SK-N-SH (cell line): Measurements from ENCODE around the gene BMP2K. TPM values are rescaled to one million over a fixed set of nuclear protein-coding genes. Genes with fewer than 3 reads are reported as not detected.
A peak's percentile ranks its signal among the peaks of the same experiment; 100 is the strongest.

Source experiments
- CTCF ChIA-PET: fragments of 300-600, 350-600 bp; formaldehyde crosslinking; extraction: SDS; loops from one replicate; lab custom pipeline; 2021; lab: Yijun Ruan, JAX
- POLR2A ChIA-PET: fragments of 350-600 bp; sonication (Branson Sonifier 250); formaldehyde crosslinking; extraction: SDS; loops from one replicate; lab custom pipeline; 2020; ENCODE audit warnings: antibody characterized with exemption, inconsistent platforms; lab: Yijun Ruan, JAX
- DNase-seq: peaks from one replicate; pipeline ENCODE4 v3.0.0; 2012
- H2AFZ ChIP-seq: fragments of 200-600 bp; sonication (generic); 2 replicates; pipeline ENCODE4 v1.8.1; 2016; ENCODE audit warnings: antibody characterized with exemption, mild to moderate bottlenecking, low read depth
- H3F3A ChIP-seq: fragments of 200-600 bp; sonication (generic); replicated peaks from 2 replicates; pipeline ENCODE3; 2016; ENCODE audit warnings: antibody characterized with exemption, mild to moderate bottlenecking; ENCODE audit not compliant: insufficient read depth
- H3K27ac ChIP-seq, 2 experiments: fragments of 200-500 bp in 1 of 2; fragments of 200-600 bp in 1 of 2; sonication (Bioruptor generic) in 1 of 2; sonication (generic), shearing (Covaris generic) in 1 of 2; 2 replicates each; pipeline versions ENCODE4 v1.5.1 to v1.6.1; 2014 to 2016; ENCODE audit warnings: low read depth in 2 of 2, inconsistent platforms in 1 of 2, low read length in 1 of 2, mild to moderate bottlenecking in 1 of 2, mixed read lengths in 1 of 2
- H3K27me3 ChIP-seq: fragments of 200-600 bp; sonication (generic), shearing (Covaris generic); 2 replicates; pipeline ENCODE4 v1.6.1; 2016; ENCODE audit warnings: mixed run types; ENCODE audit not compliant: insufficient read depth
- H3K36me3 ChIP-seq, 2 experiments: fragments of 200-500 bp in 1 of 2; fragments of 200-600 bp in 1 of 2; sonication (Bioruptor generic) in 1 of 2; sonication (generic) in 1 of 2; replicated peaks in 1 of 2; 2 replicates each; pipeline versions ENCODE3 to v1.5.1; 2014 to 2016; ENCODE audit warnings: low read length in 1 of 2, mild to moderate bottlenecking in 1 of 2; ENCODE audit not compliant: insufficient read depth in 2 of 2, control insufficient read depth in 1 of 2
- H3K4me1 ChIP-seq, 2 experiments: fragments of 200-500 bp in 1 of 2; fragments of 200-600 bp in 1 of 2; sonication (Bioruptor generic) in 1 of 2; sonication (generic), shearing (Covaris generic) in 1 of 2; 2 replicates each; pipeline versions ENCODE4 v1.5.1 to v1.6.1; 2014 to 2016; ENCODE audit warnings: low read depth in 1 of 2, low read length in 1 of 2, mixed run types in 1 of 2; ENCODE audit not compliant: insufficient read depth in 2 of 2, control insufficient read depth in 1 of 2
- H3K4me2 ChIP-seq: fragments of 200-600 bp; sonication (generic), shearing (Covaris generic); 2 replicates; pipeline ENCODE4 v1.6.1; 2017; ENCODE audit warnings: mixed run types
- H3K4me3 ChIP-seq, 2 experiments: fragments of 200-500 bp in 1 of 2; fragments of 200-600 bp in 1 of 2; sonication (Bioruptor generic) in 1 of 2; sonication (generic), shearing (Covaris generic) in 1 of 2; 2 replicates each; pipeline versions ENCODE4 v1.5.1 to v1.8.1; 2014 to 2016; ENCODE audit warnings: low read depth in 2 of 2, inconsistent platforms in 1 of 2, low read length in 1 of 2, mild to moderate bottlenecking in 1 of 2, mixed read lengths in 1 of 2, moderate library complexity in 1 of 2
- H3K79me2 ChIP-seq: fragments of 200-600 bp; sonication (generic); 2 replicates; pipeline ENCODE4 v1.8.1; 2017; ENCODE audit warnings: mild to moderate bottlenecking; ENCODE audit not compliant: insufficient read depth
- H3K9ac ChIP-seq: fragments of 200-600 bp; sonication (generic); 2 replicates; pipeline ENCODE4 v1.6.1; 2017; ENCODE audit warnings: mixed run types
- H3K9me2 ChIP-seq: fragments of 200-600 bp; sonication (generic); 2 replicates; pipeline ENCODE4 v1.6.1; 2017; ENCODE audit warnings: mixed run types
- H3K9me3 ChIP-seq: fragments of 200-600 bp; sonication (generic); 2 replicates; pipeline ENCODE4 v1.6.1; 2017; ENCODE audit warnings: mixed run types, mild to moderate bottlenecking, moderate library complexity
- H4K20me1 ChIP-seq: fragments of 200-600 bp; sonication (generic); 2 replicates; pipeline ENCODE4 v1.6.1; 2017; ENCODE audit warnings: mild to moderate bottlenecking, mixed run types; ENCODE audit not compliant: insufficient read depth
- ELF1 ChIP-seq: IDR thresholded peaks from 2 replicates; pipeline ENCODE4 v1.4.0; 2012
- EZH2phosphoT487 ChIP-seq: fragments of 200-600 bp; sonication (generic); IDR thresholded peaks from 2 replicates; pipeline ENCODE4 v1.6.1; 2017; ENCODE audit warnings: low read depth, mixed run types, mild to moderate bottlenecking, antibody characterized with exemption, moderate library complexity, borderline replicate concordance
- FOSL2 ChIP-seq: IDR thresholded peaks from 2 replicates; pipeline ENCODE4 v1.4.0; 2012; ENCODE audit warnings: low read depth, mild to moderate bottlenecking, moderate library complexity, borderline replicate concordance
- GABPA ChIP-seq: IDR thresholded peaks from 2 replicates; pipeline ENCODE4 v1.4.0; 2012; ENCODE audit warnings: low read depth, mild to moderate bottlenecking
- JUND ChIP-seq: IDR thresholded peaks from 2 replicates; pipeline ENCODE4 v1.4.0; 2012
- RCOR1 ChIP-seq: fragments of 150-350 bp; IDR thresholded peaks from 2 replicates; pipeline ENCODE4 v1.6.1; 2017; ENCODE audit warnings: antibody characterized with exemption, low read length
- SIN3A ChIP-seq: IDR thresholded peaks from 2 replicates; pipeline ENCODE4 v1.6.1; 2012; ENCODE audit warnings: low read depth, mild to moderate bottlenecking, low read length, moderate library complexity, borderline replicate concordance
- SMC3 ChIP-seq: IDR thresholded peaks from 2 replicates; pipeline ENCODE4 v1.6.1; 2012; ENCODE audit warnings: low read depth, low read length, improper control_type of control experiment
- USF2 ChIP-seq: fragments of 150-350 bp; IDR thresholded peaks from 2 replicates; pipeline ENCODE4 v1.6.1; 2017; ENCODE audit warnings: antibody characterized with exemption, low read length, low read depth, borderline replicate concordance
- ZBTB33 ChIP-seq: IDR thresholded peaks from 2 replicates; pipeline ENCODE4 v1.4.0; 2012; ENCODE audit warnings: low read depth, borderline replicate concordance
- WGBS: methylation state at CpG from one replicate; pipeline ENCODE4 v1.1.6; 2017; ENCODE audit warnings: low lambda C conversion rate; 5-methylcytosine and 5-hydroxymethylcytosine counted together
- polyA plus RNA-seq, 3 experiments: library from polyadenylated mRNA; depleted of rRNA; stranded (reverse); fragments of >200 nt; gene quantifications; 2 replicates each; pipeline ENCODE4 v1.2.3, GENCODE V29; 2012

Gene BMP2K
- polyA plus RNA-seq, 1 of the 3 experiments (the other 2 are of a cell fraction): 7.2 TPM

GRCh38 chr4:78824001-78824400 is 47.9 kb downstream of the BMP2K start:
- no peak overlapping the region for H3K4me2 ChIP-seq
- TF ChIP-seq USF2 (no peak), RCOR1 (no peak), SIN3A (no peak), JUND (no peak), SMC3 (no peak), ELF1 (no peak), EZH2phosphoT487 (no peak), FOSL2 (no peak), GABPA (no peak)
- TF ChIP-seq, all 33 proteins: peak for 0
- no peaks in the 10 kb centered on the region for H3K9me3 ChIP-seq
- no peaks in the 10 kb centered on the region for H4K20me1 ChIP-seq
- H3K4me3 ChIP-seq: no peak overlapping the region
- H3K9me2 ChIP-seq: no peaks in the 10 kb centered on the region
- H3F3A ChIP-seq: peaks cover 5% of the 10 kb centered on the region
- peaks cover 19 to 20% of the 10 kb centered on the region in 2 experiments for H3K36me3 ChIP-seq
- H3K27ac ChIP-seq: 0 out of 4 replicates have a peak overlapping the region, but pooled peaks of 1 of the 2 experiments have one; percentile 16
- DNase-seq: no peak
- no peak overlapping the region for H3K9ac ChIP-seq
- no peaks in the 10 kb centered on the region; a peak in 1 of 4 replicates for H3K4me1 ChIP-seq
- H3K27me3 ChIP-seq: no peaks in the 10 kb centered on the region
- WGBS: 90% methylated on average over 1 of the region's 1 CpG
- no peak overlapping the region for H2AFZ ChIP-seq
- ChIA-PET CTCF (no interaction called here), POLR2A (no interaction called here)
- H3K79me2 ChIP-seq: peaks cover 60% of the 10 kb centered on the region

- POLR2A ChIA-PET: no interaction called here
- Histone ChIP-seq H3K36me3 (peaks cover 28 to 29% of the 10 kb centered on the region in 2 experiments), H3F3A (peaks cover 11% of the 10 kb centered on the region), H3K9me3 (no peaks in the 10 kb centered on the region), H2AFZ (no peak overlapping the region), H3K4me3 (no peak overlapping the region), H3K79me2 (peaks cover 28% of the 10 kb centered on the region; the same call in 1 of the 2 replicates), H3K27ac (no peak overlapping the region), H3K9me2 (no peaks in the 10 kb centered on the region), H3K9ac (no peak overlapping the region), H3K4me1 (peaks cover 0 to 5% of the 10 kb centered on the region in 2 experiments; a peak in 1 of 4 replicates), H4K20me1 (no peaks in the 10 kb centered on the region), H3K27me3 (no peaks in the 10 kb centered on the region), H3K4me2 (no peak overlapping the region)
- TF ChIP-seq ZBTB33: no peak
- DNase-seq: no peak
- CTCF ChIA-PET: no interaction called here
- 97% methylated on average over 3 of the region's 3 CpGs for WGBS
Measured at GRCh38 chr4:78827191-78827590, 51.0 kb downstream of the BMP2K start.
